H1 (cell line): ENCODE measurements around the gene EPHA2. TPM values are rescaled to one million over a fixed set of nuclear protein-coding genes. Genes with fewer than 3 reads are reported as not detected.

Source experiments
- ASH2L ChIP-seq: fragments of 200-600, 300-600 bp; sonication (generic); IDR thresholded peaks from one replicate; pipeline ENCODE4 v1.7.1; 2017; ENCODE audit warnings: low read length
- CBX8 ChIP-seq: fragments of 300-800, 300-1000 bp; sonication (generic); IDR thresholded peaks from 2 replicates; pipeline ENCODE4 v1.7.1; 2016; ENCODE audit warnings: low read depth, low read length, borderline replicate concordance
- GABPA ChIP-seq: IDR thresholded peaks from 2 replicates; pipeline ENCODE4 v1.6.1; 2011; ENCODE audit warnings: mild to moderate bottlenecking, low read length, moderate library complexity, borderline replicate concordance; ENCODE audit not compliant: insufficient read depth
- JUN ChIP-seq: IDR thresholded peaks from 2 replicates; pipeline ENCODE4 v1.6.1; 2011; ENCODE audit warnings: low read depth, mild to moderate bottlenecking, improper control_type of control experiment, low read length
- MAX ChIP-seq: IDR thresholded peaks from 2 replicates; pipeline ENCODE4 v1.6.1; 2012; ENCODE audit warnings: inconsistent platforms
- POLR2A ChIP-seq, 2 experiments: IDR thresholded peaks; 1 replicate in 1 of 2; 2 replicates in 1 of 2; pipeline ENCODE4 v1.6.1; 2011; ENCODE audit warnings: low read depth in 2 of 2, low read length in 2 of 2, mild to moderate bottlenecking in 2 of 2; ENCODE audit errors: control extremely low read depth in 1 of 2
- polyA plus RNA-seq, 7 experiments: library from polyadenylated mRNA; depleted of rRNA in 3 of 7; stranded (reverse) in 5 of 7; unstranded in 2 of 7; fragments of >200 nt in 5 of 7; fragments of 200-250 nt in 2 of 7; gene quantifications; 1 replicate in 5 of 7; 2 replicates in 1 of 7; 4 replicates in 1 of 7; pipeline versions ENCODE4 v1.2.1 to v1.2.3, GENCODE V29; 2011 to 2013; ENCODE audit warnings: missing spikeins in 2 of 7, mixed read lengths in 2 of 7
- total RNA-seq: library from RNA; stranded (reverse); fragmentation: NEBNext Ultra II Directional; extraction: Animal tissue kit (Norgen Biotek cat#: 25700); gene quantifications from 2 replicates; pipeline ENCODE4 v1.2.1, GENCODE V29; 2021

The EPHA2 gene
- total and polyA plus RNA-seq, 2 of the 8 experiments (the other 6 are each of a cell fraction or from before 2014, with no cell fraction given): 26.8 to 33.6 TPM

GRCh38 chr1:16110884-16111283 lies 45.0 kb downstream of the EPHA2 start (continued):
- no peak for TF ChIP-seq POLR2A (IDR thresholded peaks at IDR 0.05; ENCODE audit: control extremely low read depth in 1 of 2, low read depth in 2 of 2, low read length in 2 of 2)
- TF ChIP-seq ASH2L: no peak
- TF ChIP-seq GABPA: no peak
- no peak for TF ChIP-seq MAX
- TF ChIP-seq JUN: no peak
- no peak for TF ChIP-seq CBX8
